Tibial nerve (tissue), 4 donors: ENCODE measurements around the gene CFAP299. TPM values are rescaled to one million over a fixed set of nuclear protein-coding genes. Genes with fewer than 3 reads are reported as not detected.

Experiments
- DNase-seq, 2 donors: peaks; one replicate each; pipeline ENCODE4 v3.0.0-alpha.2; 2019; ENCODE audit warnings: low spot score in 2 of 2
- H3K27ac ChIP-seq, 4 donors: fragments of 200-600 bp; sonication (generic) in 3 of 4; one replicate each; pipeline ENCODE4 v1.5.1; 2017 to 2019; ENCODE audit warnings: mild to moderate bottlenecking in 1 of 4
- H3K27me3 ChIP-seq, 2 donors: fragments of 200-600 bp; sonication (generic) in 1 of 2; one replicate each; pipeline versions ENCODE4 v1.5.1 to v1.6.0; 2017 to 2019
- H3K36me3 ChIP-seq, 3 donors: fragments of 200-600 bp; sonication (generic); one replicate each; pipeline ENCODE4 v1.5.1; 2018 to 2019
- H3K4me1 ChIP-seq, 4 donors: fragments of 200-600 bp; sonication (generic) in 3 of 4; one replicate each; pipeline ENCODE4 v1.5.1; 2017 to 2019
- H3K4me3 ChIP-seq, 4 donors: fragments of 200-600 bp; sonication (generic) in 3 of 4; one replicate each; pipeline ENCODE4 v1.5.1; 2017 to 2019; ENCODE audit warnings: mild to moderate bottlenecking in 1 of 4, moderate library complexity in 1 of 4
- H3K9me3 ChIP-seq, 4 donors: fragments of 200-600 bp; sonication (generic) in 3 of 4; one replicate each; pipeline ENCODE4 v1.5.1; 2017 to 2019
- CTCF ChIP-seq, 5 experiments: fragments of 200-600 bp in 3 of 5; fragments of 450-650 bp in 2 of 5; sonication (generic) in 3 of 5; IDR thresholded peaks; one replicate each; pipeline ENCODE4 v1.5.1; 2016 to 2019; ENCODE audit warnings: antibody characterized with exemption in 5 of 5, mild to moderate bottlenecking in 3 of 5, moderate library complexity in 2 of 5
- EP300 ChIP-seq, 2 donors: sonication (generic); formaldehyde crosslinking; IDR thresholded peaks; one replicate each; pipeline ENCODE4 v1.6.1; 2017; ENCODE audit warnings: antibody characterized with exemption in 2 of 2, mild to moderate bottlenecking in 1 of 2
- POLR2A ChIP-seq, 2 donors: fragments of 450-650 bp; IDR thresholded peaks; one replicate each; pipeline ENCODE4 v1.6.1; 2017; ENCODE audit warnings: antibody characterized with exemption in 2 of 2, mild to moderate bottlenecking in 2 of 2, moderate library complexity in 2 of 2
- WGBS, 2 donors: methylation state at CpG; one replicate each; pipeline ENCODE4 v1.1.5; 2018; 5-methylcytosine and 5-hydroxymethylcytosine counted together
- total RNA-seq, 4 donors: library from RNA; depleted of rRNA; stranded (reverse); fragments of >200 nt; gene quantifications; one replicate each; pipeline ENCODE4 v1.1.0, GENCODE V29; 2016

CFAP299 gene
- total RNA-seq, 4 donors from 2014 or later: under 0.01 to 0.87 (median 0.39) TPM; not detected in 1

- no peak overlapping the region for H3K4me3 ChIP-seq
- WGBS, 2 donors: 58 to 60% methylated on average over 1 of the region's 1 CpG
- H3K4me1 ChIP-seq: no peaks in the 10 kb centered on the region
- H3K36me3 ChIP-seq: no peaks in the 10 kb centered on the region
- no peaks in the 10 kb centered on the region for H3K9me3 ChIP-seq
- no peak for DNase-seq
- no peak overlapping the region for H3K27ac ChIP-seq
- H3K27me3 ChIP-seq: no peaks in the 10 kb centered on the region
- TF ChIP-seq CTCF (IDR thresholded peaks at IDR 0.05): no peak
- TF ChIP-seq EP300 (IDR thresholded peaks at IDR 0.05): no peak
- TF ChIP-seq POLR2A (IDR thresholded peaks at IDR 0.05): no peak
Observed at GRCh38 chr4:80540349-80540748, 204.8 kb downstream of the CFAP299 start.

- Histone ChIP-seq H3K4me1 (no peaks in the 10 kb centered on the region), H3K4me3 (no peak overlapping the region), H3K36me3 (no peaks in the 10 kb centered on the region), H3K9me3 (no peaks in the 10 kb centered on the region), H3K27ac (no peak overlapping the region), H3K27me3 (no peaks in the 10 kb centered on the region)
- no peak for DNase-seq
- 67 to 76% methylated on average over 5 of the region's 5 CpGs for WGBS, 2 donors
- no peak for TF ChIP-seq EP300 (IDR thresholded peaks at IDR 0.05)
- TF ChIP-seq POLR2A (IDR thresholded peaks at IDR 0.05): no peak
- no peak for TF ChIP-seq CTCF (IDR thresholded peaks at IDR 0.05)
Observed at GRCh38 chr4:80540785-80541469, 205.4 kb downstream of the CFAP299 start.

- Histone ChIP-seq H3K9me3 (no peaks in the 10 kb centered on the region), H3K4me3 (no peak overlapping the region), H3K4me1 (no peaks in the 10 kb centered on the region), H3K36me3 (no peaks in the 10 kb centered on the region), H3K27me3 (no peaks in the 10 kb centered on the region), H3K27ac (no peak overlapping the region)
- 100% methylated on average over 2 of the region's 2 CpGs for WGBS, 2 donors
- no peak for TF ChIP-seq POLR2A (IDR thresholded peaks at IDR 0.05)
- no peak for TF ChIP-seq CTCF (IDR thresholded peaks at IDR 0.05)
- no peak for TF ChIP-seq EP300 (IDR thresholded peaks at IDR 0.05)
- no peak for DNase-seq
Observed at GRCh38 chr4:80542747-80543146, 207.2 kb downstream of the CFAP299 start.

- Histone ChIP-seq H3K4me3 (no peak overlapping the region), H3K27me3 (no peaks in the 10 kb centered on the region), H3K27ac (no peak overlapping the region), H3K4me1 (no peaks in the 10 kb centered on the region), H3K36me3 (no peaks in the 10 kb centered on the region), H3K9me3 (no peaks in the 10 kb centered on the region)
- WGBS, 2 donors: 78 to 90% methylated on average over 3 of the region's 3 CpGs
- no peak for DNase-seq
- TF ChIP-seq EP300 (IDR thresholded peaks at IDR 0.05): no peak
- TF ChIP-seq CTCF (IDR thresholded peaks at IDR 0.05): no peak
Observed at GRCh38 chr4:80560337-80560736, 224.8 kb downstream of the CFAP299 start.

GRCh38 chr4:80566203-80566872, 230.8 kb downstream of the CFAP299 start:
- TF ChIP-seq EP300 (IDR thresholded peaks at IDR 0.05) (no peak), POLR2A (IDR thresholded peaks at IDR 0.05) (no peak), CTCF (IDR thresholded peaks at IDR 0.05) (no peak)
- H3K27me3 ChIP-seq: no peaks in the 10 kb centered on the region
- DNase-seq: no peak
- no peaks in the 10 kb centered on the region for H3K36me3 ChIP-seq
- H3K4me1 ChIP-seq: peaks cover 0 to 4% (median 0%) of the 10 kb centered on the region in 4 donors
- WGBS, 2 donors: 57 to 62% methylated on average over 5 of the region's 5 CpGs
- H3K9me3 ChIP-seq: no peaks in the 10 kb centered on the region
- peak overlapping the region in 2 of 4 donors; percentile 5 to 23 for H3K4me3 ChIP-seq
- H3K27ac ChIP-seq: no peak overlapping the region
